ENCODE results near the gene LEKR1. TPM values are rescaled to one million over a fixed set of nuclear protein-coding genes. Genes with fewer than 3 reads are reported as not detected.

Gene LEKR1
- polyA plus RNA-seq, 1 donor from 2014 or later: 2.7 TPM

GRCh38 chr3:157082305-157082982 lies 256.3 kb downstream of the LEKR1 start:
- no peak overlapping the region for H3K9ac ChIP-seq (ENCODE audit: low read length)
- no peaks in the 10 kb centered on the region for H3K79me2 ChIP-seq (replicated peaks; ENCODE audit: insufficient read depth, low read length)
- no peak overlapping the region for H3K27ac ChIP-seq (ENCODE audit: low read length)
- H3F3A ChIP-seq (ENCODE audit: insufficient read depth, low read length, poor library complexity, severe bottlenecking): no peaks in the 10 kb centered on the region
- H2AFZ ChIP-seq (ENCODE audit: low read depth, low read length): no peak overlapping the region
- TF ChIP-seq SMC3 (conservative IDR thresholded peaks at IDR 0.05; ENCODE audit: poor library complexity) (no peak), MXI1 (conservative IDR thresholded peaks at IDR 0.05; ENCODE audit: poor library complexity, severe bottlenecking) (peak; percentile 2)
- no peak overlapping the region for H3K4me3 ChIP-seq (ENCODE audit: low read length)
- H4K20me1 ChIP-seq (ENCODE audit: insufficient read depth): no peaks in the 10 kb centered on the region
- H3K36me3 ChIP-seq (ENCODE audit: insufficient read depth, low read length): no peaks in the 10 kb centered on the region
- no peaks in the 10 kb centered on the region for H3K9me2 ChIP-seq (ENCODE audit: insufficient read depth, low read length)
- H3K4me2 ChIP-seq (ENCODE audit: low read length): no peak overlapping the region
- no peaks in the 10 kb centered on the region for H3K9me3 ChIP-seq (ENCODE audit: low read length)
- no peaks in the 10 kb centered on the region for H3K27me3 ChIP-seq (ENCODE audit: insufficient read depth, low read depth, low read length)

GRCh38 chr3:157083824-157084223 lies 257.7 kb downstream of the LEKR1 start:
- no peaks in the 10 kb centered on the region for H3K79me2 ChIP-seq (replicated peaks; ENCODE audit: insufficient read depth, low read length)
- no peak overlapping the region for H3K4me3 ChIP-seq (ENCODE audit: low read length)
- H2AFZ ChIP-seq (ENCODE audit: low read depth, low read length): no peak overlapping the region
- TF ChIP-seq EZH2 (IDR thresholded peaks at IDR 0.05; ENCODE audit: borderline replicate concordance, insufficient read depth, low read length, poor library complexity, severe bottlenecking): no peak
- TF ChIP-seq SMC3 (conservative IDR thresholded peaks at IDR 0.05; ENCODE audit: poor library complexity): no peak
- no peak for TF ChIP-seq RAD21 (conservative IDR thresholded peaks at IDR 0.05)
- TF ChIP-seq EP300 (conservative IDR thresholded peaks at IDR 0.05; ENCODE audit: poor library complexity, severe bottlenecking): no peak
- TF ChIP-seq CTCF (IDR thresholded peaks at IDR 0.05; ENCODE audit: poor library complexity, severe bottlenecking): no peak
- no peak for TF ChIP-seq POLR2AphosphoS5 (IDR thresholded peaks at IDR 0.05)
- H3K27me3 ChIP-seq (ENCODE audit: insufficient read depth, low read depth, low read length): no peaks in the 10 kb centered on the region
- H3K27ac ChIP-seq (ENCODE audit: low read length): no peak overlapping the region
- H3K4me2 ChIP-seq (ENCODE audit: low read length): no peak overlapping the region
- no peaks in the 10 kb centered on the region for H3K9me3 ChIP-seq (ENCODE audit: low read length)
- no peaks in the 10 kb centered on the region for H3K36me3 ChIP-seq (ENCODE audit: insufficient read depth, low read length)
- no peaks in the 10 kb centered on the region for H3K9me2 ChIP-seq (ENCODE audit: insufficient read depth, low read length)
- H3F3A ChIP-seq (ENCODE audit: insufficient read depth, low read length, poor library complexity, severe bottlenecking): peaks cover 3% of the 10 kb centered on the region
- no peaks in the 10 kb centered on the region for H4K20me1 ChIP-seq (ENCODE audit: insufficient read depth)
- H3K9ac ChIP-seq (ENCODE audit: low read length): no peak overlapping the region

GRCh38 chr3:157086060-157086750 lies 260.1 kb downstream of the LEKR1 start:
- H3K9ac ChIP-seq (ENCODE audit: low read length): no peak overlapping the region
- H3F3A ChIP-seq (ENCODE audit: insufficient read depth, low read length, poor library complexity, severe bottlenecking): peaks cover 3% of the 10 kb centered on the region
- no peak overlapping the region for H3K4me2 ChIP-seq (ENCODE audit: low read length)
- H3K36me3 ChIP-seq (ENCODE audit: insufficient read depth, low read length): no peaks in the 10 kb centered on the region
- no peak overlapping the region for H3K4me3 ChIP-seq (ENCODE audit: low read length)
- no peak overlapping the region for H3K27ac ChIP-seq (ENCODE audit: low read length)
- TF ChIP-seq EP300 (conservative IDR thresholded peaks at IDR 0.05; ENCODE audit: poor library complexity, severe bottlenecking) (no peak), REST (IDR thresholded peaks at IDR 0.05; ENCODE audit: borderline replicate concordance) (no peak), MXI1 (conservative IDR thresholded peaks at IDR 0.05; ENCODE audit: poor library complexity, severe bottlenecking) (no peak), CTCF (IDR thresholded peaks at IDR 0.05; ENCODE audit: poor library complexity, severe bottlenecking) (no peak), POLR2AphosphoS5 (IDR thresholded peaks at IDR 0.05) (no peak), SMC3 (conservative IDR thresholded peaks at IDR 0.05; ENCODE audit: poor library complexity) (no peak), EZH2 (IDR thresholded peaks at IDR 0.05; ENCODE audit: borderline replicate concordance, insufficient read depth, low read length, poor library complexity, severe bottlenecking) (no peak), RAD21 (conservative IDR thresholded peaks at IDR 0.05) (no peak), TAF1 (IDR thresholded peaks at IDR 0.05; ENCODE audit: low read depth) (no peak)
- no peaks in the 10 kb centered on the region for H3K9me2 ChIP-seq (ENCODE audit: insufficient read depth, low read length)
- no peaks in the 10 kb centered on the region for H4K20me1 ChIP-seq (ENCODE audit: insufficient read depth)
- no peaks in the 10 kb centered on the region for H3K9me3 ChIP-seq (ENCODE audit: low read length)
- no peaks in the 10 kb centered on the region for H3K27me3 ChIP-seq (ENCODE audit: insufficient read depth, low read depth, low read length)
- no peak overlapping the region for H2AFZ ChIP-seq (ENCODE audit: low read depth, low read length)
- H3K79me2 ChIP-seq (replicated peaks; ENCODE audit: insufficient read depth, low read length): no peaks in the 10 kb centered on the region

All from neural cell (in vitro differentiated cells).